Endothelial cell (in vitro differentiated cells): ENCODE data around the gene NOMO2. TPM values are rescaled to one million over a fixed set of nuclear protein-coding genes. Genes with fewer than 3 reads are reported as not detected.
"Not testable (repeated sequence)": the region's sequence is repeated elsewhere in the genome, so short reads cannot be mapped to it uniquely, and the experiment has no call there.

Experiments
- DNase-seq: peaks from one replicate; pipeline ENCODE4 v3.0.0; 2021; ENCODE audit warnings: low spot score
- H3K27ac Mint-ChIP-seq: one replicate; pipeline ENCODE4 v1.8.0; 2021; ENCODE audit warnings: mixed read lengths, inconsistent platforms; ENCODE audit not compliant: unreplicated experiment
- H3K27me3 Mint-ChIP-seq: one replicate; pipeline ENCODE4 v1.8.0; 2021; ENCODE audit warnings: mild to moderate bottlenecking, moderate library complexity, mixed read lengths, inconsistent platforms; ENCODE audit not compliant: unreplicated experiment
- H3K36me3 Mint-ChIP-seq: one replicate; pipeline ENCODE4 v1.8.0; 2021; ENCODE audit warnings: mild to moderate bottlenecking, low read depth, mixed read lengths, inconsistent platforms; ENCODE audit not compliant: unreplicated experiment
- H3K4me1 Mint-ChIP-seq: one replicate; pipeline ENCODE4 v1.8.0; 2021; ENCODE audit warnings: mild to moderate bottlenecking, mixed read lengths, inconsistent platforms; ENCODE audit not compliant: unreplicated experiment
- H3K4me3 Mint-ChIP-seq: one replicate; pipeline ENCODE4 v1.8.0; 2021; ENCODE audit warnings: mild to moderate bottlenecking, mixed read lengths, inconsistent platforms; ENCODE audit not compliant: unreplicated experiment
- H3K9me3 Mint-ChIP-seq: one replicate; pipeline ENCODE4 v1.8.0; 2021; ENCODE audit warnings: mixed read lengths, inconsistent platforms; ENCODE audit not compliant: unreplicated experiment
- total RNA-seq: library from RNA; stranded (reverse); fragmentation: NEBNext Ultra II Directional; extraction: Animal tissue kit (Norgen Biotek cat#: 25700); gene quantifications from one replicate; pipeline ENCODE4 v1.2.1, GENCODE V29; 2021; ENCODE audit not compliant: unreplicated experiment
- TF ChIP-seq, protein P1 (sequence below): fragments of 200-600 bp; sonication (generic); IDR thresholded peaks from one replicate; pipeline ENCODE4 v1.5.0; 2021; ENCODE audit warnings: antibody characterized with exemption; ENCODE audit not compliant: unreplicated experiment

The NOMO2 gene
- total RNA-seq, 1 donor from 2014 or later, result 109 TPM

DNA sequence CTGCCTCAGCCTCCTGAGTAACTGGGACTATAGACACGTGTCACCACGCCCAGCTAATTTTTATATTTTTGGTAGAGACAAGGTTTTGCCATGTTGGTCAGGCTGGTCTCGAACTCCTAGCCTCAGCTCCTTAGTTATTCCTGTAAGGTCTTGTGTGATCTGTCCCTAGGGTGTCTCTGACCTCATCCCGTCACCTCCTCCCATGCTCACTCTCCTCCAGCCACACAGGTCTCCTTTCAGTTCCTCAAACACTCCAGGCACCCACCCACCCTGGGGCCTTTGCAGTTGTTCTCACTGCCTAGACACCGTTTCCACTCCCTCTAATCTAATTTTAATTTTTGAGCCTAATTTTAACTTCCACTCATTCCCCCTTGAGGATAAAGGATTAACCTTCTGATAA lies 31.1 kb upstream of the NOMO2 start:
- not testable (repeated sequence) for H3K27me3 Mint-ChIP-seq, H3K27ac Mint-ChIP-seq, H3K4me1 Mint-ChIP-seq, DNase-seq, H3K36me3 Mint-ChIP-seq, H3K9me3 Mint-ChIP-seq, H3K4me3 Mint-ChIP-seq

GRCh38 chr16:18591908-18592307 lies 30.0 kb upstream of the NOMO2 start:
- TF ChIP-seq, protein P1, sequence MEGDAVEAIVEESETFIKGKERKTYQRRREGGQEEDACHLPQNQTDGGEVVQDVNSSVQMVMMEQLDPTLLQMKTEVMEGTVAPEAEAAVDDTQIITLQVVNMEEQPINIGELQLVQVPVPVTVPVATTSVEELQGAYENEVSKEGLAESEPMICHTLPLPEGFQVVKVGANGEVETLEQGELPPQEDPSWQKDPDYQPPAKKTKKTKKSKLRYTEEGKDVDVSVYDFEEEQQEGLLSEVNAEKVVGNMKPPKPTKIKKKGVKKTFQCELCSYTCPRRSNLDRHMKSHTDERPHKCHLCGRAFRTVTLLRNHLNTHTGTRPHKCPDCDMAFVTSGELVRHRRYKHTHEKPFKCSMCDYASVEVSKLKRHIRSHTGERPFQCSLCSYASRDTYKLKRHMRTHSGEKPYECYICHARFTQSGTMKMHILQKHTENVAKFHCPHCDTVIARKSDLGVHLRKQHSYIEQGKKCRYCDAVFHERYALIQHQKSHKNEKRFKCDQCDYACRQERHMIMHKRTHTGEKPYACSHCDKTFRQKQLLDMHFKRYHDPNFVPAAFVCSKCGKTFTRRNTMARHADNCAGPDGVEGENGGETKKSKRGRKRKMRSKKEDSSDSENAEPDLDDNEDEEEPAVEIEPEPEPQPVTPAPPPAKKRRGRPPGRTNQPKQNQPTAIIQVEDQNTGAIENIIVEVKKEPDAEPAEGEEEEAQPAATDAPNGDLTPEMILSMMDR, result peak; percentile 25
- not testable (repeated sequence) for H3K27ac Mint-ChIP-seq, H3K4me3 Mint-ChIP-seq, H3K9me3 Mint-ChIP-seq, H3K4me1 Mint-ChIP-seq, H3K36me3 Mint-ChIP-seq, H3K27me3 Mint-ChIP-seq
- peak; percentile 28 for DNase-seq

DNA sequence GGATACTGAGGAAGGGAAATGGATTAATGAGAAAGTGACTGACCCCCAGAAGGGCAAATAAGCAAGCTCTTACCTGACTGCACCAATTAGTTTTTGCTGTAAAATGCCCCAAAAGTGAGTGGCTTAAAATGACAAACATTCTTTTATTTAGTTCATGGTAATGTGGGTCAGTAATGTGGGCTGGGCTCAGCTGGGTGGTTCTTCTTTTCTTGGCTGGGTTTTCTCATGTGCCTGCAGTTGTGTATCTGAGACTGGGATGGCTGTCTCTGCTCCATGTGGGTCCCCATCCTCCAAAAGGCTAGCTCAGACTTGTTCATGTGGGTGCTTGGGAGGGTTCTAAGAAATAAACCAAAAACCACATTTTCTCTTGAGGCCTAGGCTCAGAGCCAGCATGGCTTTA lies 29.5 kb upstream of the NOMO2 start:
- H3K27me3 Mint-ChIP-seq, H3K27ac Mint-ChIP-seq, H3K4me3 Mint-ChIP-seq, H3K9me3 Mint-ChIP-seq, H3K36me3 Mint-ChIP-seq, H3K4me1 Mint-ChIP-seq, DNase-seq: not testable (repeated sequence)

DNA sequence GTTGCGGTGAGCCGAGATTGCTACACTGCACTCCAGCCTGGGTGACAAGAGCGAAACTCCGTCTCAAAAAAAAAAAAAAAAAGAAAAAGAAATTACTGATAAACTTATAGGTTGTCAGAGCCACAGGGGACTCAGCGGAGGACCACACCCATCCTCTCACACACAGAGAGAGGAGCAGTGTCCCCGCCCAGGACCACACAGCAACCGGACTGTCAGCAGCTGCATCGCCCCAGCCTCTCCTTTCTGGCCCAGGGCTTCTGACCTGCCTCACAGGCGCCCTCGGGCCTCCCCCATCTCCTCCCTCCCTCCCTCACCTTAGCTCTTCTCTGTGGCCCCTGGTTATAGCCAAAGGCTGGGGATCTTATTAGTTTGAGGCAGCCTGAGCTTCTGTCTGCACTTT lies 27.9 kb upstream of the NOMO2 start:
- not testable (repeated sequence) for DNase-seq, H3K4me1 Mint-ChIP-seq, H3K27me3 Mint-ChIP-seq, H3K27ac Mint-ChIP-seq, H3K9me3 Mint-ChIP-seq, H3K4me3 Mint-ChIP-seq, H3K36me3 Mint-ChIP-seq

GRCh38 chr16:18586560-18587540 lies 25.0 kb upstream of the NOMO2 start:
- H3K36me3 Mint-ChIP-seq, H3K27me3 Mint-ChIP-seq, H3K4me1 Mint-ChIP-seq, H3K27ac Mint-ChIP-seq, DNase-seq, H3K4me3 Mint-ChIP-seq, H3K9me3 Mint-ChIP-seq: not testable (repeated sequence)

GRCh38 chr16:18585789-18586188 lies 23.9 kb upstream of the NOMO2 start:
- not testable (repeated sequence) for H3K4me3 Mint-ChIP-seq, H3K27me3 Mint-ChIP-seq, H3K9me3 Mint-ChIP-seq, H3K27ac Mint-ChIP-seq, H3K36me3 Mint-ChIP-seq, H3K4me1 Mint-ChIP-seq, DNase-seq

DNA sequence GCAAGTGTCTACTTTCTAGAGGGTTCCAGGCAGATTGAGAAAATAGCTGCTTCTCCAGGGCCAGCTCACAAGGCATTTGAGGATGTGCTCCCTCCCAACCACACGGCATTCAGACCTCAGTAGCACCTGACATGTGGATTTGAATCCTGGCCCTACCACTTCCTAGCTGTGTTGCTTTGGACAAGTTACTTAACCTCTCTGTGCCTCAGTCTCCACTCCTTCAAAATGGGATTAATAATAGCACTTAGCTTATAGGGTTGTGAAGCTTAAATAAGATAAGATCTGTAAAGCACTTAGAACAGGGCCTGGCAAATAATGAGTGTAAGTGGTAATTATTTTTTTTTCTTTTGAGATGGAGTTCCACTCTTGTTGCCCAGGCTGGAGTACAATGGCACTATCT lies 21.0 kb upstream of the NOMO2 start:
- TF ChIP-seq, protein P1, result no peak
- no peak overlapping the region for H3K4me3 Mint-ChIP-seq
- no peak overlapping the region for H3K27ac Mint-ChIP-seq
- H3K36me3 Mint-ChIP-seq, result no peaks in the 10 kb centered on the region
- H3K4me1 Mint-ChIP-seq, result no peaks in the 10 kb centered on the region
- H3K9me3 Mint-ChIP-seq, result no peaks in the 10 kb centered on the region
- DNase-seq, result no peak
- H3K27me3 Mint-ChIP-seq, result no peaks in the 10 kb centered on the region

DNA sequence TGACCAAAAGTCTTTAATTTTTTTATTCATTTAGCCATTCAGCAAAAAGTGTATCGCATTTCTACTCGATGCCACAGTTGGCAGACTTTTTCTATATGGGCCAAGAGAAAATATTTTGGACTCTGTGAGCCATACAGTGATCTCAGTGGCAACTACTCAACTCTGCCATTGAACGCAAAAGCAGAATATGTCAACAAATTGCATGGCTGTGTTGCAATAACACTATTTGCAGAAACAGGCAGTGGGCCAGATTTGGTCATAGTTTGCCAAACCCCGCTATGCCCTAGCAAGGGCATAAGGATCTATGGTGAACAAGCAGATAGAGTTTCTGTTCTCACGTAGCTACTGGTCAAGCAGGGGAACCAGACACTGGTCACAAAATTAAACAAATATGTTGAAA lies 18.5 kb upstream of the NOMO2 start:
- H3K36me3 Mint-ChIP-seq, H3K27ac Mint-ChIP-seq, H3K27me3 Mint-ChIP-seq, H3K4me1 Mint-ChIP-seq, DNase-seq, H3K4me3 Mint-ChIP-seq, H3K9me3 Mint-ChIP-seq: not testable (repeated sequence)

- not testable (repeated sequence) for H3K4me3 Mint-ChIP-seq, H3K27me3 Mint-ChIP-seq, H3K27ac Mint-ChIP-seq, DNase-seq, H3K9me3 Mint-ChIP-seq, H3K36me3 Mint-ChIP-seq, H3K4me1 Mint-ChIP-seq
These were observed 17.4 kb upstream of the NOMO2 start for GRCh38 chr16:18579261-18579660.

GRCh38 chr16:18577942-18578341 lies 16.0 kb upstream of the NOMO2 start:
- not testable (repeated sequence) for H3K27ac Mint-ChIP-seq, H3K4me3 Mint-ChIP-seq, H3K36me3 Mint-ChIP-seq, H3K9me3 Mint-ChIP-seq, H3K4me1 Mint-ChIP-seq, DNase-seq, H3K27me3 Mint-ChIP-seq
